MV-4-11 (cell line): ENCODE measurements around the gene PRPF39.

Source experiments
- DNase-seq: peaks from one replicate; lab custom pipeline; 2025; lab: John Stamatoyannopoulos, UW

PRPF39 gene

GRCh38 chr14:45082420-45082819 is 1.5 kb upstream of the PRPF39 start:
- no peak for DNase-seq

DNA sequence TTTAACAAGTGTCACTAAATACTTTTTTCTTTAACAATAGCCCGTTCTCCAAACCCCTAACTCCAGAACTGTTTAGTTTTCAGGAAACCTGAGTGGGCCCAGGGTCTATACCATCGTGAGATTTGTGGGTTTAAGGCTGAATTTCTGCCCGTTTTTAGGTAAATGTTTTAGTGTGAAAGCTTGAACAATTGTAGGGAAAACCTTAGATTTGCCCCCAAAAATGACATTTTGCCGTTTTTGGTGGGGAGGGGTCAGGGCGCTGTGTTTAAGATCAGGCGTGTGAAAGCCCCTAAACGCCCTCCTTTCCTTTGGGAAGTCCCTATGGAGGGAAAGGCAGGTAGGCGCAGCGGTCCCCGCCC is 320 bp upstream of the PRPF39 start:
- no peak for DNase-seq

- no peak for DNase-seq
These were observed 1.0 kb downstream of the PRPF39 start for GRCh38 chr14:45084946-45085346.

- DNase-seq = peak; percentile 2
These were observed 5.9 kb downstream of the PRPF39 start for GRCh38 chr14:45089813-45090212.

DNA sequence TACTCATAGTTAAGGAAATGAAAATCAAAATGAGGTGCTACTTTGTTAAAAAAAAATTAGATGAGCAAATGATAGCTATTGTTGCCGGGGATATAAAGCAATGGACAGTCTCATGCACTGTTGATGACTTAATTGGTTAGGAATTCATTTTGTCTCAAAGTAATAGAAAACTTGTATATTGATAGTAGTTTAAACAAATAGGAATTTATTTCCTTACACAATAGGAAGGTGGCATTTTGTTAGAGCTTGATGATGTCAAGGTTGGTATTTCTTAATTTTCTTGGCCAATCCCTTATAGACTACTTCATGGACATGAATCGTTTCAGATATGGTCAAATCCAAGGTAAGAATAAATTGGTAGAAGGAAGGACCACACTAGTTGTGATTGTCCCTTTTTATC is 7.8 kb downstream of the PRPF39 start:
- DNase-seq = no peak

- no peak for DNase-seq
These were observed 10.4 kb downstream of the PRPF39 start for GRCh38 chr14:45094275-45094674.

DNA sequence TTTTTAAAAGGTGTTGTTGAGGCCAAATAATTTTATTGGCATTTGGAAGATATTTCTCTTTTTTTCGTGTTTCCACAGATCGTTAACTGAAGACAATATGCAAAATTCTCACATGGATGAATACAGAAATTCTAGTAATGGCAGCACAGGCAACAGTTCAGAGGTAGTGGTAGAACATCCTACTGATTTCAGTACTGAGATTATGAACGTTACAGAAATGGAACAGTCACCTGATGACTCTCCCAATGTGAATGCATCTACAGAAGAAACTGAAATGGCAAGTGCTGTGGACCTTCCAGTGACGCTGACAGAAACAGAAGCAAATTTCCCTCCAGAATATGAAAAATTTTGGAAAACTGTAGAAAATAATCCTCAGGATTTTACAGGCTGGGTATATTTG is 11.2 kb downstream of the PRPF39 start:
- no peak for DNase-seq

GRCh38 chr14:45096218-45096617 is 12.3 kb downstream of the PRPF39 start:
- no peak for DNase-seq

- no peak for DNase-seq
These were observed 19.9 kb downstream of the PRPF39 start for GRCh38 chr14:45103806-45104205.

DNA sequence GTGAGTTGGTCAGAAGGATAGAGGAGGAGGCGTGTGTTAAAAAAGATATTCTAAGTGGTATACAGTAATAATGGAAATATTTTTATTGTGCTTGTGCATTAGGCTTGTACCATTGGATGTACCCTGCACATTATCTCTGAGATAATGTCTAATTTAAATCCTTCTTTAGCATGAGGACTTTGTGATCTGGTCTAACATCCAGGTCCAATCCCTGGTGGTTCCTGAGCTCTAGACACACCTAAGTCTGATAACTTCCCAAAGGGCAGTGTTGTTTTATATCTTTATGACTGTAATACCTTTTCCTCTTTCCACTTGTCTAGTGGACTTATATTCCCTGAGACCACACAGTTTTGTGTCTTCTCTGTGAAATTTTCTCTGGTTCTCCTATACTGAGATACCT is 20.6 kb downstream of the PRPF39 start:
- no peak for DNase-seq

GRCh38 chr14:45112896-45113781 is 29.2 kb downstream of the PRPF39 start:
- DNase-seq = no peak

GRCh38 chr14:45114327-45114726 is 30.4 kb downstream of the PRPF39 start:
- no peak for DNase-seq

DNA sequence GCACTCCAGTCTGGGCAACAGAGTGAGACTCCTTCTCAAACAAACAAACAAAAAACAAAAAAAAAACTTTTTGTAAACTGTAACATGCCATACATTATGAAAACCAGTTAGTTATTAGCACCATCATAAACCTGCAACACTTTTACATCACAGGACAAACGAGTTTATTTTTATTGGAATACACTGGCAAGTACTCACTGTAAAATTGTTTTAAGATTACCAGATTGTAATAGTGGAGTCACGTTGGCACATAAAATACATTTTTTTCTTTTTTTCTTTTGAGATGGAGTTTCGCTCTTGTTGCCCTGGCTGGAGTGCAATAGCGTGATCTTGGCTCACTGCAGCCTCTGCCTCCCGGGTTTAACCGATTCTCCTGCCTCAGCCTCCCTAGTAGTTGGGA is 34.7 kb downstream of the PRPF39 start:
- no peak for DNase-seq

DNA sequence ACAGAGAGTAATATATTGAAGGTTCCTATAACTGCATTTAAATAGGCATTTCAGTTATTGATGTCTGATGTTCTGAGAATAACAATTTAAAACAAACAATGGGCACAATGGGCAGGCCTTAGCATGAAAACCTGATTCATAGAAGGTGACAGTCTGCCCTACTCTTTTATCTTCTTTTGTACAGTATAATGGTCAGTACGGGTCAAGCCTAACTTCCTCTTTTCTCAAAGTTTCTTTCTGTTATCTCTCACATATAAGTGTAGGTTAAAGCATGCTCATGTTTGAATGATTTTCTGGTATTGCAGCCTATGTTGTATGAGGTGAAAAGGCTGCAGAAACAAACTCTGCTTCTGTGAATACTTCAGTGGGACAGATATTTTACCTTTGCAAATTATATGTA is 36.2 kb downstream of the PRPF39 start:
- peak; percentile 37 for DNase-seq

DNA sequence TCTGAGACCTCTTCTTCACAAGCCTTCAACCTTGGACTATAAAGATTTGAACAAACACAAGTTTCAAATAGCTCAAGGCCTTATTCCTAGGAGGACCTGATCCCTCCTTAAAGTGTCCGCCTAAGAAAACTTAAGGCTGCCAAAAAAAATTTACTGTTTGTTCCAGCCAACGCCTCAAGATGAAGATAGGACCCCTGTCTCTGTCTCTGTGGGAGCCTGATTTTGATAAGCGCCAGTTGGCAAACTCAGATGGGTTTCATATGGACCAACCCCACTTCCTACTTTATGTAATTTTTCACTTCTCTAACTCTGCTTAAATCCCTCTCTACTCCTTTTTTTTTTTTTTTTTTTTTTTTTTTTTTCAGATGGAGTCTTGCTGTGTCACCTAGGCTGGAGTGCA is 39.4 kb downstream of the PRPF39 start:
- DNase-seq = peak; percentile 55

DNA sequence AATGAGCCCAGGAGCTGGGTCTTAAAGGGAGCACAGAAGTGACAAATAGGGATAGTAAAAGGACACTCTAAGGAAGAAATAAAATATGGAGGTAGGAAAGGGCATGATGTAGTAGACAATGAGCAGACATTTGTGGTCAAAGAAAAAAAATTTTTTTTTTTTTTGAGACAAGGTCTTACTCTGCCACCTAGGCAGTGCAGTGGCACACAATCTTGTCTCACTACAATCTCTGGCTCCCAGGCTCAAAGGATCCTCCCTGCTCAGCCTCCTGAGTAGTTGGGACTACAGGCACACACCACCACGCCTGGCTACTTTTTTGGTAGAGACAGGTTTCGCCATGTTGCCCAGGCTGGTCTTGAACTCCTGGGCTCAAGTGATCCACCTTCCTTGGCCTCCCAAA is 41.8 kb downstream of the PRPF39 start:
- no peak for DNase-seq

- DNase-seq = no peak
These were observed 45.2 kb downstream of the PRPF39 start for GRCh38 chr14:45128963-45129629.

GRCh38 chr14:45133683-45134050 is 49.8 kb downstream of the PRPF39 start:
- DNase-seq = no peak

DNA sequence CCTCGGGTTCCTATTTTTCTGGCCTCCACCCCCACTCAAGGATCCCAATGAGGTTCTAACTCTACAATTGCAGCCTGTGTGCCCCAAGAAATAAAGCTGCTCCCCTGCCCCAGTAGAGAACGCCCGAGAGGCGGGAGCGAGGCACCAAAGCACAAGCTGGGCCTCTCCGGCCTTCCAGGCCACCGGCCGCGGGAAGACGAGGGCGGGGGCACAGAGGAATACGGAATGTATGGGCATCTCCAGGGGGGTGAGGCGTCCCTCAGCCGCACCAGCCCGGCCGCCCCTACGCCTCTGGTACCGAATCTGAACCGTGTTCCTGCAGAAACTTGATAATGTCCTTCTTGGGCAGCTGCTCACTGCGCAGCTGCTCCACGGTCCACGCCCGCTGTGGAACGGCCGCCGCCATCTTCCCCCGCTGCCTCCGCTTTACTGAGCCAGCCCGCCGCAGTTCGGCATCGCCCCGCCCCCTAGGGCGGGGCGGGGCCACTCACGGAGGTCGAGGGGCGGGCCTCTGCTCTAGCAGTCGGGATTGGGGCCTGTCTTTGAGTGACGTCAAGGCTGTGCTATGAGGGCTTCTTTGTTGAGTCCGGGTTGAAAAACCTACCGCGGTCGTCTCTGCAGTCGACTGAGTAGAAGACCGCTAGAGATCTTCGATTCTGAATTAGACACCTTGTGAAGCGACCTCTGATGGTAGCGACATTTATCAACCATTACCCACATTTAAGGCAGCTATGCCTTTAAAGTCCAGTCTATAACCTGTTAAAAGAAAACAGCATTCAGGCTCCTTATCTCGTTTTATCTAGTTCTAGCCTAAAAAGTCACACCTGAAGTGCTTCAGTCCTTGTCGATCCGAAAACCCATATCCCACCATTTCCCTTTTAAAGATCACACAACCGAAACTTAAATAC is 50.4 kb downstream of the PRPF39 start, which contains the start of gene FKBP3:
FKBP3 (minus strand) TSS at position 431 of the 908 bp plus-strand sequence; CDS start at position 406, 25 bp downstream.
- peak; percentile 99 for DNase-seq

DNA sequence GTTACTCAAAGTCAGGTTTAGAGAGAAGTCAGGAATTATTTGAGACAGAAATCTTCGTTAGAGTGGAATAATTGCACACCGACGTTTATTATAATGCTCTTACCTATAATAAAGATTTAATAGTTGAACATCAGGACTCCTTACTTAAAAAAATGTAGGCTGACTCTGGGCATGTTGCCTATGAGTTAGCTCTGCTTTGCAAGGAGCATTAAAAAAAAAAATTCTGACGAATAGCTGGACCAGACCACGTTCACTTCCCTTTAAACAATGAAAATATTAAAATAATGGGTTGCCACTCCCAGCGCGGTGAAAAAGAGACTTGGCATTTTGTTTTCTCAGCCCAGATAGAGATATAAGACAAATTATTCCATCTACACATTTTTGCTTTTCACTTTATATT is 51.2 kb downstream of the PRPF39 start:
- no peak for DNase-seq

DNA sequence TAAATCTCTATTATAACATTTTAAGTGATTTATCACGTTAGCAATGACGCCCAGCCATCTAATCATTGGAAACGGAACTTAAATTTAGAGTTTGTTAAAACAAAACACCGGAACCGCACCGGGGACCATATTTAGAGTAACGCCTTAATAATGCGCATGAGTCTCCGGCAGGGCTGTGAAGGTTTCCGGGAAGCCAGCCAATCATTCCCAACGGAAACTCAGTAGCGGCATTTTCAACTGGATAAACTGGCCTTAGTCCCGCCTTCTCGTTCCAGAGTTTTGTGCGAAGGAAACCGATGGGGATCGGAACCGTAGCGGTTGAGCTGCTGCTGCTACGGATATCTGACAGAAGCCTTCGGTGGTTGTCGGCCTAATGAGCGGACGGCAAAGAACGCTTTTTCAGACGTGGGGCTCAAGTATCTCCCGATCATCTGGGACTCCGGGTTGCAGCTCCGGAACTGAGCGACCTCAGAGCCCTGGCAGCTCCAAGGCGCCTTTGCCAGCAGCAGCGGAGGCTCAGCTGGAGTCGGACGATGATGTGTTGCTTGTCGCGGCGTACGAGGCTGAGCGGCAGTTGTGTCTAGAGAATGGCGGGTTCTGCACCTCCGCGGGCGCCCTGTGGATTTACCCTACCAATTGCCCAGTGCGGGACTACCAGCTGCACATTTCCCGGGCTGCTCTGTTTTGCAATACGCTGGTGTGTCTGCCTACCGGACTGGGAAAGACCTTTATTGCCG is 51.9 kb downstream of the PRPF39 start, which contains the start of gene FANCM:
FANCM (plus strand) TSS at position 272 of the 737 bp plus-strand sequence; CDS start at position 374, 102 bp downstream.
- DNase-seq = peak; percentile 97

GRCh38 chr14:45136399-45136798 is 52.5 kb downstream of the PRPF39 start:
- no peak for DNase-seq
